Left renal cortex interstitium (tissue), 4 donors: Measurements from ENCODE around the gene ZNF680. TPM values are rescaled to one million over a fixed set of nuclear protein-coding genes. Genes with fewer than 3 reads are reported as not detected.
"Not testable (repeated sequence)": the region's sequence is repeated elsewhere in the genome, so short reads cannot be mapped to it uniquely, and the experiment has no call there.

ENCODE experiments used
- DNase-seq, 4 donors: peaks; one replicate each; pipeline ENCODE4 v3.0.0-alpha.2; 2013; ENCODE audit warnings: low read depth in 4 of 4, low spot score in 2 of 4, missing footprints in 1 of 4
- polyA plus RNA-seq, 4 donors: library from polyadenylated mRNA; unstranded; fragments of 120-200 nt; gene quantifications; one replicate each; pipeline ENCODE4 v1.2.1, GENCODE V29; 2013; ENCODE audit not compliant: insufficient read length in 4 of 4

The ZNF680 gene
- polyA plus RNA-seq, 4 donors, result 15.8 to 19.9 (median 17.2) TPM

GRCh38 chr7:64557601-64558322, 5.1 kb downstream of the ZNF680 start:
- DNase-seq, result no peak

- no peak for DNase-seq
These were observed 7.8 kb downstream of the ZNF680 start for GRCh38 chr7:64555046-64555445.

DNA sequence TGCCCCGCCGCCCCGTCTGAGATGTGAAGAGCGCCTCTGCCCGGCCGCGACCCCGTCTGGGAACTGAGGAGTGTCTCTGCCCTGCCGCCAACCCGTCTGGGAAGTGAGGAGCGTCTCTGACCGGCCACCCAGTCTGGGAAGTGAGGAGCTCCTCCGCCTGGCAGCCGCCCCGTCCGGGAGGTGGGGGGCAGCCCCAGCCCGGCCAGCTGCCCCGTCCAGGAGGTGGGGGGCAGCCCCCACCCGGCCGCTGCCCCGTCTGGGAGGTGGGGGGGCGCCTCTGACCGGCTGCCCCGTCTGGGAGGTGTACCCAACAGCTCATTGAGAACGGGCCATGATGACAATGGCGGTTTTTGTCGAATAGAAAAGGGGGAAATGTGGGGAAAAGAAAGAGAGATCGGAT, 8.7 kb downstream of the ZNF680 start:
- DNase-seq, result not testable (repeated sequence)

DNA sequence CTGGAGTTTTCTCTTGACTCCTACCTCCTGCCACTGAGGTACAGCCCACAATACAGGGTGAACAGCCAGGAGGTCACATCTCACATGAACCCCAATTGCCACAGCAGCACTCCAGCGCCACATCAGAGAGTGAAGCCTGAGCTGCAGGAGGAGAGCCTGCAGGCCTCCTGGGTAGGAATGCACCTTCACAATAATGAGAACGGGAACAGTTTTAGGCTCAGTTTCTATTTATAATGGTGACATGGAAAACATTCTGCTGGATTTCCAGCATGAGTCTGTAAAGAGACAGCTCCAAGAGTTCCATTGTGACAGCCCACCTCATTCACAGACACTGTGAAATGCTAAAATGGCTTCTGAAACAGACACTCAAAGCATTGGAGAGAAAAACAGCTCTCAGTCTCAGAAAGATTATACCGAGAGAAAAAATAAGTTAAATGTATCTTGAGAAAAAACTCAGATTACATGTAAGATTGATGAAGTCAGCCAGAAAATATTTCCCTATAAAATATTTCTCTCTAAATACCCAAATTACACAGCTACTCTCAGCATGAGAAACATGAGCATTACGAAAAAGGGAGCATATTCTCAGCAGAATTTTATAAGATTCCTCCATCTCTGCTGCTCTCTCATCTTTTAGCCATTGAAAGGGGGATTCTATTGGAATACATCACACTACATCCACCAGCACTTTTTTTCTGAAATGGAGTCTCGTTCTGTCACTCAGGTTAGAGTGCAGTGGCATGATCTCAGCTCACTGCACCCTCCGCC, 11.3 kb downstream of the ZNF680 start:
- DNase-seq, result no peak

DNA sequence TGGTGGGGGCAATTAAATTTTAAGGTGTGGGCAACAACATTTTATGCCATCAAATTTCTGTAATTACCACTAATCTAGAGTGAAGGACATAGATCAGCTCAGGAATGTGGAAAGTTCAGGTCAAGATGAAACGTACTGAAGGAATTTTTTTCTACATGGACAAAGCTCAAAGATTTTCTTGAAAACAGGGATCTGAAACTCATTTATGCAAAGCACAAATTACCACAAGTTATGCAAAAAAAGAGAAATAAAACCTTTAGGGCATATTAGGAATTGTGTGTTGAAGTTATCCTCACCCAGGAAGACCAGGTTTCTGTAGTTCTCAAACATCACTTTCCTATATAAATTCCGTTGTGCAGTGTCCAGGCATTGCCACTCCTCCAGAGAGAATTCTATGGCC, 18.9 kb downstream of the ZNF680 start:
- no peak for DNase-seq

DNA sequence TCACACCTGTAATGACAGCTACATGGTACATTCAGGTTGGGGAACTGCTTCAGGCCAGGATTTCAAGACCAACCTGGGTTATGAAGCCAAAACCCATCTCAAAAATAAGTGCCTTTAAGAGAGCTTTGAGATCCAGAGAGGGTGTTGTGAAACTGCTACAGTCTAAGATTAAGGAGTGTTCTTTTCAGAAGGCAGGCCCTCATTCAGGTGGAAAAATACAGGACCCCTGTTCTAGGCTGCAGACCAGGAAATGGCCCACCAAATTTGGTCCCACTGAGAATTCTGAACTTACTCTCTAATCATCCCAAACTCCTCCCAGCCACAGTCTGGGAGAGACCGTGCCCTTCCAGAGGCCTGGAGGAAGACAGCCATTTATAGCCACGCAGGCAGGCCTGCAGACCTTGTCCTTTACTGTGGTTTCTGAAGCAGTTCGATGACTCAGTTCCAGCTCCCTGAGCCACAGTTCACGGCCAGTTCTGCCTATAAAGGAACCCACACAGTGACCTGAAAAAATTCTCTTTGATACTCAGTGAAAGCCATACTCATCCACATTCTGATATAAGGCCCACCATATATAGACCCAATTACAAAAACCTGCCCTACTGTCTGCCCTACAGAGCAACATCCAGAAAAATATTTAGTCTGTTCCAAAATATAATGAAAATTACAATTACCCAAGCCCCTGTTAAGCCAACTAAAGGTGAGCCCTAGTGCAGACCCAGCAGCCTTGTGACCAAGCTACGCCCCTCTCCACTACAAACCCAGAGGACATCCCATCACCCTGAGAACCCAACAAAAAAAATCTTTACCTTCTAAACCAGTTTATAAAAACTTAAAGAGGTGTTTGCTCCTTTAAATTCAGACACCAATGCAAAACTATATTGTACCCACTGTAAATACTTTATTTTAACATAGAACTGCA, 21.2 kb downstream of the ZNF680 start:
- DNase-seq, result no peak

DNA sequence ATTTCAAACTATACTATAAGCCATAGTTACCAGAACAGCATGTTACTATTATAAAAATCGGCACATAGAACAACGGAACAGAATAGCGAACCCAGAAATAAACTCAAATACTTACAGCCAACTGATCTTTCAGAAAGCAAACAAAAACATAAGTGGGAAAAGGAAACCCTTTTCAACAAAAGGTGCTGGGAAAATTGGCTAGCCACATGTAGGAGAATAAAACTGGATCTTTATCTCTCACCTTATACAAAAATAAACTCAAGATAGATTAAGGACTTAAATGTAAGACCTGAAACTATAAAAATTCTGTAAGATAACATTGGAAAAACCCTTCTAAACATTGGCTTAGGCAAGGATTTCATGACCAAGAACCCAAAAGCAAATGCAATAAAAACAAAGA, 29.1 kb downstream of the ZNF680 start:
- DNase-seq, result no peak

DNA sequence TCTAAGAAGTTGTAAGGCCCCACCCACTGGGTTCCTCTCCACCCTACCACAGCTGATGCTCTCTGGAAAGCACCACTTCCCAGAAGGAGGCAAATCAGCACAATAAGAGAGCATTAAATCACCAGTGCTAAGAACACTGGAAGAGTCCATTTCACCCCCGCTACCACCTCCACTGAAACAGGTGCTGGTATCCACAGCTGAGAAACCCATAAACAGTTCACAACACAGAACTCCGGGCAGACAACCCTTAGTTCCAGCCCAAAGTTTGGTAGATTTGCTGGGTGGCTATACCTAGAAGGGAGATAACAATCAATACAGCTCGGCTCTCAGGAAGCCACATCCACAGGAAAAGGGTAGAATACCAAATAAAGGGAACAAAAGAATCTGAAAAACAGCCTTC, 34.1 kb downstream of the ZNF680 start:
- no peak for DNase-seq

DNA sequence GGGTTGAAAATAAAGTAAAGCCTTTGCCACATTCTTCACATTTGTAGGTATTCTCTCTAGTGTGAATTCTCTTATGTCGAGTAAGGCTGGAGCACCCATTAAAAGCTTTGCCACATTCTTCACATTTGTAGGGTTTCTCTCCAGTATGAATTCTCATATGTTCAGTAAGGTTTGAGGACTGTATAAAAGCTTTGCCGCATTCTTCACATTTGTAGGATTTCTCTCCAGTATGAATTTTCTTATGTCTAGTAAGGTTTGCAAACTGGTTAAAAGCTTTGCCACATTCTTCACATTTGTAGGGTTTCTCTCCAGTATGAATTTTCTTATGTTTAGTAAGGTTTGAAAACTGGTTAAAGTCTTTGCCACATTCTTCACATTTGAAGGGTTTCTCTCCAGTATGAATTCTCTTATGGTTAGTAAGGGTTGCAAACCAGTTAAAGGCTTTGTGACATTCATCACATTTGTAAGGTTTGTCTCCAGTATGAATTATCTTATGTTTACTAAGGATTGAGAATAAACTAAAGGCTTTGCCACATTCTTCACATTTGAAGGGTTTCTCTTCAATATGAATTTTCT, 41.4 kb downstream of the ZNF680 start:
- DNase-seq, result no peak

DNA sequence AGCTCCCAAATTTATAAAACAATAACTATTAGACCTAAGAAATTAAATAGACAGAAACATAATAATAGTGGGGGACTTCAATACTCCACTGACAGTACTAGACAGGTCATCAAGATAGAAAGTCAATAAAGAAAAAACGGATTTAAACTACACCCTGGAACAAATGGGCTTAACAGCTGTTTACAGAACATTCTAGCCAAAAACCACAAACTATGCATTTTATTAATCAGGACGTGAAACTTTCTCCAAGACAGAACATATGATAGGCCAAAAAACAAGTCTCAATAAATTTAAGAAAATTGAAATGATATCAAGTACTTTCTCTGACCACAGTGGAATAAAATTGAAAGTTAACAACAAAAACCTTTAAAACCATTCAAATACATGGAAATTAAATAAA, 46.4 kb downstream of the ZNF680 start:
- no peak for DNase-seq

- DNase-seq, result no peak
These were observed 47.1 kb downstream of the ZNF680 start for GRCh38 chr7:64515781-64516180.

DNA sequence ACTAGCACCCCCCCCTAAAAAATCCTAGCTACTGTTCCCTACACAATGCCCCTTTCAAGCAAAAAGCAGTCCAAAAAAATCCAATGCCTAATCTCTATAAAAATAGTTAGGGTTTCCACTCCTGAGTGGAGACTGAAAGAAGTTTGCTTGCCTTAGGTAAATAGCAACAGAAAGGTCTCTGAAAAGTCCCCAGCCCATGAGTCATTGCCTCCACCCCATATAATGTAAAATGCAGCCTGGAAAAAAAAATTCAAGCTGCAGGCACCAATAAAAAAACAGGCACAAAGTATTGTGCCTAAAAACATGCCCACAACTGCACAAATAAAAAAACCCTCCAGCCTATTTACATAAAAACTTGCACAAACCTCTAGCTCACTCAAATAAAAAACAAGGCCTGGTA, 47.5 kb downstream of the ZNF680 start:
- no peak for DNase-seq

- no peak for DNase-seq
These were observed 53.3 kb downstream of the ZNF680 start for GRCh38 chr7:64509583-64509982.

- no peak for DNase-seq
These were observed 58.2 kb downstream of the ZNF680 start for GRCh38 chr7:64504581-64505120.

DNA sequence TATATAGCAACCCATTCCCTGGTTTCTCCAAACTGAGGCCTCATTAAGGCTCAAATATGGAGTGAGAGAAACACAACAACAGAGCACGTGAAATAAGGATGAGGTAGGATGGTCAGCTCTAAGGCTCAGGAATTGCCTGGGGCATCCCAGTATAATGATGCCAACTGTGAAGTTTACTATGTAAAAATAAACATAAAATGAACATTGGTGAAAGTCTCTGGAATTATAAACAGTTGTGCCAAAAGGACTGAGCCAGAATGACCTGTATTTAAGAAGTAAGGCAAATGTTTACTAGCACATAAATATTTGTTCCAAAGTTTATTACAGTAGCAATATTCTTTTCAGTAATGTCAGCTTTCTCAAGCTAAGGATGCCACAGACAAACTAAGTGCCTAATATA, 64.6 kb downstream of the ZNF680 start:
- DNase-seq, result no peak

DNA sequence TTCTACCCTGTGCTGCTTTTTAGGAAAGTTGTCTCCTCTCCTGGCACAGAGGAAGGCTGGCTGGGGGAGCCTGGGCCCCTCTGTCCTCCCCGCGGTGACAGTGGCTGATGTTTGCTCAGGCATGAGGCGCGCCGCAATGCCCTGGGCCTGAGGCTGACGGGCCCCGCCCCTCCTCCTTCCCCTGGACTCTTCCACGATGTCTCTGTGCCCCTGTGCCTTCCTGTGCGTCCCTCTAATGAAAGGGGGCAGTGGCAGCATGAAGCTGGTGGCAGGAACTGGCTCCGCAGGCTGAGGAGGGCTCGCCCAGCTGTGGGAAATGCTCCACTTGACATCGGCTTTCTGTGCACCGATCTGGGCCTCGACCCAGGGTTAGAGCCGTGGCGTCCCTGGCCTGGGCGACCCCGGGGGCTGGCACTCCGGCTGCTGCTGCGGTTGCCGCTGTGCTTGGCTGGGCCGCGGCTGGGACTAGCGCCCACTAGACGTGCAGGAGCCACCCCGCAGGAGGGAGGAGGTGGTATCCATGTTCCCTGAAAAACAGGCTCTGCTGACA, 67.9 kb downstream of the ZNF680 start:
- no peak for DNase-seq

- no peak for DNase-seq
These were observed 77.2 kb downstream of the ZNF680 start for GRCh38 chr7:64485623-64486022.
